Measurements from ENCODE around the gene MAP2. TPM values are rescaled to one million over a fixed set of nuclear protein-coding genes. Genes with fewer than 3 reads are reported as not detected.
A peak's percentile ranks its signal among the peaks of the same experiment; 100 is the strongest.

The MAP2 gene
- total RNA-seq, 1 donor from 2014 or later: 7.2 TPM

GRCh38 chr2:209519271-209519670 is 95.4 kb downstream of the MAP2 start:
- no peak for DNase-seq (ENCODE audit: extremely low spot score, unreplicated experiment)
- no peak overlapping the region for H3K4me3 Mint-ChIP-seq (ENCODE audit: unreplicated experiment)
- H3K36me3 Mint-ChIP-seq (ENCODE audit: unreplicated experiment): no peaks in the 10 kb centered on the region
- no peak for TF ChIP-seq CTCF (IDR thresholded peaks at IDR 0.05)
- H3K27ac Mint-ChIP-seq (ENCODE audit: unreplicated experiment): no peak overlapping the region
- no peaks in the 10 kb centered on the region for H3K9me3 Mint-ChIP-seq (ENCODE audit: unreplicated experiment)
- no peaks in the 10 kb centered on the region for H3K27me3 Mint-ChIP-seq (ENCODE audit: unreplicated experiment)
- H3K4me1 Mint-ChIP-seq (ENCODE audit: unreplicated experiment): peaks cover 6% of the 10 kb centered on the region

GRCh38 chr2:209519906-209520305 is 96.1 kb downstream of the MAP2 start:
- H3K27ac Mint-ChIP-seq (ENCODE audit: unreplicated experiment): no peak overlapping the region
- H3K36me3 Mint-ChIP-seq (ENCODE audit: unreplicated experiment): no peaks in the 10 kb centered on the region
- no peaks in the 10 kb centered on the region for H3K9me3 Mint-ChIP-seq (ENCODE audit: unreplicated experiment)
- H3K4me1 Mint-ChIP-seq (ENCODE audit: unreplicated experiment): peaks cover 6% of the 10 kb centered on the region
- H3K4me3 Mint-ChIP-seq (ENCODE audit: unreplicated experiment): no peak overlapping the region
- no peak for TF ChIP-seq CTCF (IDR thresholded peaks at IDR 0.05)
- H3K27me3 Mint-ChIP-seq (ENCODE audit: unreplicated experiment): no peaks in the 10 kb centered on the region
- no peak for DNase-seq (ENCODE audit: extremely low spot score, unreplicated experiment)

- Mint-ChIP-seq H3K4me3 (ENCODE audit: unreplicated experiment) (no peak overlapping the region), H3K27me3 (ENCODE audit: unreplicated experiment) (no peaks in the 10 kb centered on the region), H3K4me1 (ENCODE audit: unreplicated experiment) (peaks cover 29% of the 10 kb centered on the region), H3K9me3 (ENCODE audit: unreplicated experiment) (no peaks in the 10 kb centered on the region), H3K27ac (ENCODE audit: unreplicated experiment) (no peak overlapping the region), H3K36me3 (ENCODE audit: unreplicated experiment) (no peaks in the 10 kb centered on the region)
- DNase-seq (ENCODE audit: extremely low spot score, unreplicated experiment): no peak
- no peak for TF ChIP-seq CTCF (IDR thresholded peaks at IDR 0.05)
Observed at GRCh38 chr2:209523041-209523740, 99.3 kb downstream of the MAP2 start.

GRCh38 chr2:209523867-209524266 is 100.0 kb downstream of the MAP2 start:
- H3K9me3 Mint-ChIP-seq (ENCODE audit: unreplicated experiment): no peaks in the 10 kb centered on the region

GRCh38 chr2:209525331-209525730 is 101.5 kb downstream of the MAP2 start:
- Mint-ChIP-seq H3K9me3 (ENCODE audit: unreplicated experiment) (no peaks in the 10 kb centered on the region), H3K27ac (ENCODE audit: unreplicated experiment) (peak overlapping the region; percentile 79), H3K27me3 (ENCODE audit: unreplicated experiment) (no peaks in the 10 kb centered on the region), H3K4me1 (ENCODE audit: unreplicated experiment) (peaks cover 29% of the 10 kb centered on the region), H3K4me3 (ENCODE audit: unreplicated experiment) (no peak overlapping the region), H3K36me3 (ENCODE audit: unreplicated experiment) (no peaks in the 10 kb centered on the region)
- TF ChIP-seq CTCF (IDR thresholded peaks at IDR 0.05): no peak
- no peak for DNase-seq (ENCODE audit: extremely low spot score, unreplicated experiment)

More at GRCh38 chr2:209523867-209524266, 100.0 kb downstream of the MAP2 start:
- no peak overlapping the region for H3K4me3 Mint-ChIP-seq (ENCODE audit: unreplicated experiment)
- TF ChIP-seq CTCF (IDR thresholded peaks at IDR 0.05): no peak
- H3K27ac Mint-ChIP-seq (ENCODE audit: unreplicated experiment): no peak overlapping the region
- H3K4me1 Mint-ChIP-seq (ENCODE audit: unreplicated experiment): peaks cover 29% of the 10 kb centered on the region
- no peaks in the 10 kb centered on the region for H3K27me3 Mint-ChIP-seq (ENCODE audit: unreplicated experiment)
- H3K36me3 Mint-ChIP-seq (ENCODE audit: unreplicated experiment): no peaks in the 10 kb centered on the region
- no peak for DNase-seq (ENCODE audit: extremely low spot score, unreplicated experiment)

All from osteocyte (in vitro differentiated cells).